GM19438 (cell line): Measurements from ENCODE around the gene ZNRF3.
"Not testable (repeated sequence)": the region's sequence is repeated elsewhere in the genome, so short reads cannot be mapped to it uniquely, and the experiment has no call there.

Source experiments
- ATAC-seq: cut with Tn5 transposase; IDR thresholded peaks from one replicate; pipeline ENCODE4 v1.9.1; 2021; ENCODE audit warnings: low read depth; ENCODE audit not compliant: unreplicated experiment

ZNRF3 gene

GRCh38 chr22:29028468-29028867, 145.1 kb downstream of the ZNRF3 start:
- no peak for ATAC-seq

- ATAC-seq = no peak
These were observed 146.0 kb downstream of the ZNRF3 start for GRCh38 chr22:29029202-29030000.

GRCh38 chr22:29030016-29030617, 146.7 kb downstream of the ZNRF3 start:
- ATAC-seq = no peak

- ATAC-seq = no peak
These were observed 147.3 kb downstream of the ZNRF3 start for GRCh38 chr22:29030618-29031226.

- no peak for ATAC-seq
These were observed 148.0 kb downstream of the ZNRF3 start for GRCh38 chr22:29031227-29032011.

GRCh38 chr22:29032014-29032475, 148.7 kb downstream of the ZNRF3 start:
- no peak for ATAC-seq

GRCh38 chr22:29032584-29032983, 149.2 kb downstream of the ZNRF3 start:
- no peak for ATAC-seq

GRCh38 chr22:29037340-29037932, 154.1 kb downstream of the ZNRF3 start:
- ATAC-seq = no peak

- no peak for ATAC-seq
These were observed 155.8 kb downstream of the ZNRF3 start for GRCh38 chr22:29039148-29039547.

- not testable (repeated sequence) for ATAC-seq
These were observed 156.3 kb downstream of the ZNRF3 start for GRCh38 chr22:29039684-29040083.

- no peak for ATAC-seq
These were observed 157.3 kb downstream of the ZNRF3 start for GRCh38 chr22:29040385-29041275.

GRCh38 chr22:29041408-29041807, 158.0 kb downstream of the ZNRF3 start:
- no peak for ATAC-seq

GRCh38 chr22:29043906-29044575, 160.7 kb downstream of the ZNRF3 start:
- ATAC-seq = no peak

- ATAC-seq = no peak
These were observed 161.3 kb downstream of the ZNRF3 start for GRCh38 chr22:29044657-29045176.

- no peak for ATAC-seq
These were observed 165.7 kb downstream of the ZNRF3 start for GRCh38 chr22:29048822-29049654.

- ATAC-seq = no peak
These were observed 166.4 kb downstream of the ZNRF3 start for GRCh38 chr22:29049655-29050263.

- ATAC-seq = no peak
These were observed 167.1 kb downstream of the ZNRF3 start for GRCh38 chr22:29050457-29050856.
